ENCODE measurements around the gene CERS4. TPM values are rescaled to one million over a fixed set of nuclear protein-coding genes. Genes with fewer than 3 reads are reported as not detected.
A peak's percentile ranks its signal among the peaks of the same experiment; 100 is the strongest.

The CERS4 gene
- total and polyA plus RNA-seq, 2 donors (not counting 1 experiment from before 2014, with no cell fraction given), result 104 to 125 TPM

- ChIA-PET POLR2A (no interaction called here), CTCF (no interaction called here)
- no peaks in the 10 kb centered on the region for H3K9me3 ChIP-seq (ENCODE audit: control extremely low read depth in 1 of 3, control insufficient read depth in 2 of 3, insufficient read depth in 1 of 3, low read length in 2 of 3)
- peaks cover 17% of the 10 kb centered on the region for H3K79me2 ChIP-seq (ENCODE audit: control insufficient read depth, insufficient read depth, low read length)
- peak within 1 kb of the TSS; percentile 86 for H3K4me2 ChIP-seq (replicated peaks; ENCODE audit: low read depth, low read length, poor library complexity, severe bottlenecking)
- H3K9me3 Mint-ChIP-seq (ENCODE audit: insufficient read depth), result no peaks in the 10 kb centered on the region
- peaks cover 6% of the 10 kb centered on the region for H4K20me1 ChIP-seq (ENCODE audit: control insufficient read depth, insufficient read depth, low read length, poor library complexity, severe bottlenecking)
- ATAC-seq (ENCODE audit: low read depth), result peak; percentile 91
- peak within 1 kb of the TSS; percentile 74 for H2AFZ ChIP-seq (ENCODE audit: insufficient read depth, low read depth, low read length, poor library complexity, severe bottlenecking)
- no peaks in the 10 kb centered on the region for H3K27me3 Mint-ChIP-seq
- H3K4me1 Mint-ChIP-seq, result peaks cover 24% of the 10 kb centered on the region
- H3K36me3 ChIP-seq (replicated peaks in 1 of 2; ENCODE audit: control extremely low read depth in 1 of 2, control insufficient read depth in 1 of 2, extremely low read depth in 1 of 2, insufficient read depth in 2 of 2, low read length in 1 of 2), result peaks cover 0 to 12% of the 10 kb centered on the region in 2 experiments
- peak; percentile 94 for DNase-seq
- H3K27ac Mint-ChIP-seq, result peak within 1 kb of the TSS; percentile 87
- WGBS (ENCODE audit: insufficient coverage), result 2% methylated on average over 54 of the region's 63 CpGs
- H3K4me3 ChIP-seq (ENCODE audit: control extremely low read depth in 1 of 5, extremely low read depth in 1 of 5, insufficient read depth in 1 of 5, low read depth in 2 of 5, low read length in 4 of 5), result peak within 1 kb of the TSS; percentile 44 to 68 (median 66)
- TF ChIP-seq CTCF (IDR thresholded peaks at IDR 0.05) (no peak), EZH2 (IDR thresholded peaks at IDR 0.05; ENCODE audit: borderline replicate concordance, insufficient read depth, low read depth, low read length, poor library complexity, severe bottlenecking) (no peak)
- H3K27ac ChIP-seq (ENCODE audit: low read length in 2 of 2), result peak within 1 kb of the TSS in 1 of 2 donors; percentile 49
- intact Hi-C loops (cut with micrococcal nuclease), result loop anchor here (1.0 to 10.0 kb wide), 3 partner anchors 13 to 1113 kb away; partner anchors contain the start of genes NDUFA7, RAB11B and RPS28
- peaks cover 7 to 18% of the 10 kb centered on the region in 2 donors for H3K4me1 ChIP-seq (ENCODE audit: control insufficient read depth in 2 of 2, insufficient read depth in 2 of 2, low read length in 2 of 2)
- H3K4me3 Mint-ChIP-seq, result peak within 1 kb of the TSS; percentile 93
- peak within 1 kb of the TSS; percentile 67 for H3K9ac ChIP-seq (ENCODE audit: low read length)
- no peaks in the 10 kb centered on the region for H3K27me3 ChIP-seq (replicated peaks in 1 of 4; ENCODE audit: control extremely low read depth in 1 of 4, control insufficient read depth in 3 of 4, insufficient read depth in 4 of 4, low read length in 3 of 4)
Observed at GRCh38 chr19:8307965-8308866, 99.0 kb downstream of the CERS4 start, which contains the start of gene CD320. Gene CD320, minus strand, starts transcription at chr19:8308358. Its CDS starts 68 bp downstream, at chr19:8308290.
